ENCODE data around the gene SCGN.
"Not testable (repeated sequence)": the region's sequence is repeated elsewhere in the genome, so short reads cannot be mapped to it uniquely, and the experiment has no call there.

The SCGN gene

DNA sequence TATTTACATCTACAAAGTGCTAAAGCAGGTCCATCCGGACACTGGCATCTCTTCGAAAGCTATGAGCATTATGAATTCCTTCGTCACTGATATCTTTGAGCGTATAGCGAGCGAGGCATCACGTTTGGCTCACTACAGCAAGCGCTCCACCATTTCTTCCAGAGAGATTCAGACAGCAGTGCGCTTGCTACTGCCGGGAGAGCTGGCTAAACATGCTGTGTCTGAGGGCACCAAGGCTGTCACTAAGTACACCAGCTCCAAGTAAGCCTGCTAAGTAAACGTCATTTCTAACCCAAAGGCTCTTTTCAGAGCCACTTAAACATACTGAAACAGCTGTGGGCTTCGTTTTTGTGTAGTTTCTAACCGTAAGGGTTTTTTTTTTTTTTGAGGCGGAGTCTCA, 75.0 kb downstream of the SCGN start:
- no peak for DNase-seq (ENCODE audit: low read depth)

GRCh38 chr6:25730907-25731306, 78.9 kb downstream of the SCGN start:
- DNase-seq (ENCODE audit: low read depth): no peak

DNA sequence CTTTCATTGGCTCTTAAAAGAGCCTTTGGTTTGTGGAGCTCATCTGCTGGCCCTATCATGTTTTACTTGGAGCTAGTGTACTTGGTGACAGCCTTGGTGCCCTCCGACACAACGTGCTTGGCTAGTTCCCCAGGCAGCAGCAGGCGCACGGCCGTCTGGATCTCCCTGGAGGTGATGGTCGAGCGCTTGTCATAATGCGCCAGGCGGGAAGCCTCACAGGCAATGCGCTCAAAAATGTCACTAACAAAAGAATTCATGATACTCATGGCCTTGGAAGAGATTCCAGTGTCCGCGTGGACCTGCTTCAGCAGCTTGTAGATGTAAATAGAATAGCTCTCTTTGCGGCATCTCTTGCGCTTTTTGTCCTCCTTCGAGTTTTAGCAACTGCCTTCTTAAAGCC, 79.7 kb downstream of the SCGN start:
- no peak for DNase-seq (ENCODE audit: low read depth)

DNA sequence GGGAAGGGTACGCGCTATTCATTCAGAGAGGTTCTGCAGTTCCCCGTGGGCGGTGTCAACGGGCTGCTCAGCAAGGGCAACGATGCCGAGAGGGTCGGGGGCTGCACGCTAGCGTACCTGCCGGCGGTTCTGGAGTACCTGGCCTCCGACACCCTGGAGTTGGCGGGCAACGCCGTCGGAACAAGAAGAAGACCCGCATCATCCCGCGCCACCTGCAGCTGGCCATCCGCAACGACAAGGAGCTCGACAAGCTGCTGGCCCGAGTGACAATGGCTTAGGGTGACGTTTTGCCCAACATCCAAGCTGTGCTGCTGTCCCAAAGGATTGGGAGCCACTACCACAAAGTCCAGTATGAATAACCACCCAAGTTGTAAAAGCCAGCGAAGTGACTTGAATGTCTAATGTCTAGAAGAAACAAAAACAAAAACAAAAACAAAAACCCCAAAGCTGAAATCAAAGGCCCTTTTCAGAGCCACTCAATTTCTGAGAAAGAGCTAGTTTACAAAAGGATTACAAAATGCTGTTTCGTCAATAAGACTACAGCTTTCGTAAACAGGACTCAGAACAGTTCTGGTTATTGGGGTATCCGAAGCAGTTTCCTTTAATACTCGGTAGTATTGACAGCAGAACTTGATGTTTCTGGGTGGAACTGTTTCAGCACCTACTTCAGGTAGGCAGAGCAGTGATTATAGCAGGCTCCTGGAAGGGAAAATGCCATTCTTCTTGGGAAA, 80.6 kb downstream of the SCGN start:
- no peak for DNase-seq (ENCODE audit: low read depth)

GRCh38 chr6:25735261-25735660, 83.2 kb downstream of the SCGN start:
- DNase-seq (ENCODE audit: low read depth): no peak

DNA sequence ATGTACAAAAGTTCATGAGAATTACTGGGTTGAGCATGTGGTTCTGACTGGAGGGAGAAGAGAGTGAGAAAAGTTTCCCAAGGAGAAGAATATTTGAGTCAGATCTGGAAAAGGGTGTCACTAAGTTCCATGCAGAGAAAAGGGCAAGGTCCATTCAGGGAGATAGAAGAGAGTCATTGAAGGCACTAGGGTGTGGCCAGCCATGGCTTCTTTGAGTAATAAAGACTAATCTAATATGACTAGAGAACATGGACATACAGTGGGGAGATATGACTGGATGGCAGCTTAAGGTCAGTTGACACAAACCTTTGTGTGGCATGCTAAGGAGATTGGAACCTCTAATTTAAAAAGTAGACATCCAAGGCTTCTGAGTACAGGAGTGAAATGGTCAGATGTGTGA, 91.9 kb downstream of the SCGN start:
- DNase-seq (ENCODE audit: low read depth): no peak

DNA sequence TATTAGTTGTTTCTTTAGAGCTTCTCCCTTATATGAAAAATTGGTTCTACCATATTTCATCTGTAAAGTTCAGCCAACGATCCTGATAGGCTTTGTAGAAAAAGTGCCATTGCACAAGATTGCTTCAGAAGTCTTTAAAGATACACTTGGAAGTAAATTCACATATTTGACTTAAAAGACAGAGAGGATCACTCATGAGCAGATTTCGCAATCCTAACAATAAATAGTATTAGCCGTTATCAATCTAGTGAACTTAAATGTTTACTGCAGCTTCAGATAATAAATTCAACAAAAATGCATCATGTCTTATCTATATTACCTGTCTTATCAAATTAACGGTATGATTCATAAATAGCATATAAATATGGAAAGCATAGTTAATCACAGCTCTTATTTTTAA, 93.8 kb downstream of the SCGN start:
- no peak for DNase-seq (ENCODE audit: low read depth)

- DNase-seq (ENCODE audit: low read depth): no peak
These were observed 95.0 kb downstream of the SCGN start for GRCh38 chr6:25746968-25747367.

DNA sequence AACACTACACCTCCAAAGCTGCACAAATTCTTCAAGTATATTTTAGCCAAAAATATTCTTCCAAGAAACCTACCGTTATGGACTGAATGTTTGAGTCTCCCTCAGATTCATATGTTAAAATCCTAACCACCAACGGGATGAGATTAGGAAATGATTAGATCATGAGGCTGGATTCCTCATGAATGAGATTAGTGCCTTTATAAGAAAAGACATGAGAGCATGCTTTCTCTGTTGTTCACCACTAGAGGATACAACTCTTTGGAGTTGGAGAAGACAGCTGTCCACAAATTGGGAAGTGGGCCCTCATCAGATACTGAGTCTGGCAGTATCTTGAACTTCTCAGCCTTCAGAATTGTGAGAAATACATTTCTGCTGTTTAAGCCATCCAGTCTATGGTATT, 95.5 kb downstream of the SCGN start:
- no peak for DNase-seq (ENCODE audit: low read depth)

DNA sequence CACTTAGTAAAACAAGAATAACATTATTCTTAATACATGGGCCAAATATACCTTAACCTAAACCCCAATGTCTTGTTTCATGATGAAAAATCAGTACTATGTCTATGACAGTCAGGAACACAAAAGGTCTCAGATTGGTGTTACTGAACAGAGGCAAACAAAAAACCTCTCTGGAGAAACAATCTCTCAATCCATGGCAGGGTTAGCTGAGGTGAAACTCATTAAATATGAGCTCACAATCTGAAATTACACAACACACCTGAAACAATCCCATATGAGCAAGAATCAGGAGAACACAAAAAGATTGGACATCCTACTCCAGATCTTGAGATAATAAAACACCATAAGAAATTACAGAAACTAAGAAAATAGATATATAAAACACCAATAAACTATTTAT, 96.0 kb downstream of the SCGN start:
- DNase-seq (ENCODE audit: low read depth): no peak

- DNase-seq (ENCODE audit: low read depth): not testable (repeated sequence)
These were observed 96.8 kb downstream of the SCGN start for GRCh38 chr6:25748601-25749517.

- no peak for DNase-seq (ENCODE audit: low read depth)
These were observed 97.8 kb downstream of the SCGN start for GRCh38 chr6:25749837-25750236.

DNA sequence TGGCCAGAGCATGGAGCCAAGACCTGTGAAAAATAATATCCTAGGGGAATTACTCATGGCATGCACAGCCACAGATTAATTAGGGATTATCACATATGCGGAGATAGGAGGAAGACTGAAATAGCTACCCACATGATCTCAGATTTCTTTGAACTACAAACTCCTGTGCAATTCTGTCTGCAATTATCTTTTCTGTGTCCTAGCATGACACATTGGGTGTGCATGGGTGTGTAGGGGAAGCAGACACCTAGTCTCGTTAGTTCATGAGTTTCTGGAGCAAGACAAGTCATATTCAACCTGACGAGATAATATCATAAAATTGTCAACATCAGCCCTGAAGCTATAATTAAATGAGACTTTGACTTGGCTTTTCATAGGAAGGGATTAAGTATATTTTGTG, 98.9 kb downstream of the SCGN start:
- no peak for DNase-seq (ENCODE audit: low read depth)

All from activated gamma-delta T cell treated with anti-CD3 and anti-CD28 coated beads, Interleukin-2, amount 50 U/mL, for 16 hours (primary cell).